Measurements from ENCODE around the gene PVALB.
"Not testable (repeated sequence)": the region's sequence is repeated elsewhere in the genome, so short reads cannot be mapped to it uniquely, and the experiment has no call there.

The PVALB gene

DNA sequence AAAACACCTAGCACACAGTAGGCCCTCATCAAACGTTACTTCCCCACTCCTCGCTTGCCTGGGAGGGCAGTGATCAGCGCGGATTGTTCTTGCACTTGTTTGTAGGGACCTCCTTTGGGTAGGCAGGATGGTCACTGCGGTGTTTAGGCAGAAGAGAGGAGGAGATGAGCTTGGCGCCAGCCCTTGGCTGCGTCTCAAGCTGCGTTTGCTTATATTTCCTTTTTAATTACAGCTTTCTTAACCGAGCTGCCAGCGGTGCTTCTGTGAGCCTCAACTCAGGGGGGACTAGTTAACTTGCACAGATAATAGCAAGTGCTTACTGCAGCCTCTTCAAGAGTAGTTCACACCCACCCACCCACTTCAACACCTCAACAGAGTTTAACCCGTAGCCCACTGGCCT, 56.0 kb downstream of the PVALB start:
- no peak for DNase-seq (ENCODE audit: low spot score)
- TF ChIP-seq, protein P1, sequence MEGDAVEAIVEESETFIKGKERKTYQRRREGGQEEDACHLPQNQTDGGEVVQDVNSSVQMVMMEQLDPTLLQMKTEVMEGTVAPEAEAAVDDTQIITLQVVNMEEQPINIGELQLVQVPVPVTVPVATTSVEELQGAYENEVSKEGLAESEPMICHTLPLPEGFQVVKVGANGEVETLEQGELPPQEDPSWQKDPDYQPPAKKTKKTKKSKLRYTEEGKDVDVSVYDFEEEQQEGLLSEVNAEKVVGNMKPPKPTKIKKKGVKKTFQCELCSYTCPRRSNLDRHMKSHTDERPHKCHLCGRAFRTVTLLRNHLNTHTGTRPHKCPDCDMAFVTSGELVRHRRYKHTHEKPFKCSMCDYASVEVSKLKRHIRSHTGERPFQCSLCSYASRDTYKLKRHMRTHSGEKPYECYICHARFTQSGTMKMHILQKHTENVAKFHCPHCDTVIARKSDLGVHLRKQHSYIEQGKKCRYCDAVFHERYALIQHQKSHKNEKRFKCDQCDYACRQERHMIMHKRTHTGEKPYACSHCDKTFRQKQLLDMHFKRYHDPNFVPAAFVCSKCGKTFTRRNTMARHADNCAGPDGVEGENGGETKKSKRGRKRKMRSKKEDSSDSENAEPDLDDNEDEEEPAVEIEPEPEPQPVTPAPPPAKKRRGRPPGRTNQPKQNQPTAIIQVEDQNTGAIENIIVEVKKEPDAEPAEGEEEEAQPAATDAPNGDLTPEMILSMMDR (IDR thresholded peaks at IDR 0.05; ENCODE audit: extremely low read depth, missing control alignments), result no peak

DNA sequence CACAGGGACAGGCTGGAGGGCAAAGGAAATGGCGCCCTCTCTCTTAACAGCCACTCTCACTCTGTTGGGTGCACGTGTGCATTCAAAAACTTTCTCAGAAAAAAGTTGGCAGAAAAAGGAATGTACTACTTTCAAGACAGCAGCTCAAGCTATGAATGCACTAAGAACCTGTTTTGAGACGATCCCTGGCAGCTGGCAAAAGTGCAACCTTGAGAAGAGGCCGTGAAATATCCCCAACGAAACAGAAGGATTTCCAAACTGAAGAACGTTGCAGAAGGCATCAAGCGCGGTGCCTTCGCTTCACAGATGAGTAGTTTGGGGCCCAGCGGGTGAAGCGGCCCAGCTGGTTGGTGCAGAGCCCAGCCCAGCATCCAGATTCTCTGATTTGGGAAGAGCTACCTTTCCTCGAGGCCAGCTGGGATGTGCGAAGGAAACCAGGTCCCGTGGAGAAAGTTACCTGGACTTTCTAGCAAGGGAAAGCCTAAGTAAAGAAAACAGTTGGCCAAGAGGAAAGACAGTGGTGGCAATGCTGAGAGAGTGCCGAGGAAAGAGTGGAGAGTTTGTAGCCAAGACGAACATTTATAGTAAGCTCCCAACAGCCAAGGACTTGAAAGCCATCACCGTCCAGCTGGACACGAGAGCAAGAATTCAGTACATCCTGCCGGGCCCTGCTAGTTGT, 57.2 kb downstream of the PVALB start:
- TF ChIP-seq, protein P1 (IDR thresholded peaks at IDR 0.05; ENCODE audit: extremely low read depth, missing control alignments), result no peak
- DNase-seq (ENCODE audit: low spot score), result no peak

DNA sequence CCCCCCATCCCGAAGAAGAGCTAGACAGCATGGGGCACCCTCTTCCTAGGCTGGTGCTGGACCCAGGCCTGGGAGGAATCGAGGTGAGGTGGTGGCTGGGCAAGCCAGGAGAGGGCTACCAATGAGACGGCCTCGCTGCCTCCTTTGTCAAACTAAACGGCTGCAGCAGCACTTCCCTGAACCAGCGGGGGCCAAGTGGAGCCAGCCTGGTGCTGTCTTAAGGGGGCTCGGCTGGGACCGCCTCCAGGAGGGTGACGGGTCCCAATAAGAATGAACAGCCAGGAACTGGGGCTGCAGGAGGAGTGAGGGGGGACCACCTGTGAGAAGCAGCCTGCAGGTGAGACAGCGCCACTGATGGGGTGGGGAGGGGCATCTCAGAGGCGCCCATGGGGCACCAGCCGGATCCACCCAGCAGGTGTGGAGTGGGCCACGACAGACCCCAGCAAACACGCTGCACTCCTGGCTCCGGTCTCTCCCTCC, 58.0 kb downstream of the PVALB start:
- DNase-seq (ENCODE audit: low spot score), result no peak
- TF ChIP-seq, protein P1 (IDR thresholded peaks at IDR 0.05; ENCODE audit: extremely low read depth, missing control alignments), result no peak

DNA sequence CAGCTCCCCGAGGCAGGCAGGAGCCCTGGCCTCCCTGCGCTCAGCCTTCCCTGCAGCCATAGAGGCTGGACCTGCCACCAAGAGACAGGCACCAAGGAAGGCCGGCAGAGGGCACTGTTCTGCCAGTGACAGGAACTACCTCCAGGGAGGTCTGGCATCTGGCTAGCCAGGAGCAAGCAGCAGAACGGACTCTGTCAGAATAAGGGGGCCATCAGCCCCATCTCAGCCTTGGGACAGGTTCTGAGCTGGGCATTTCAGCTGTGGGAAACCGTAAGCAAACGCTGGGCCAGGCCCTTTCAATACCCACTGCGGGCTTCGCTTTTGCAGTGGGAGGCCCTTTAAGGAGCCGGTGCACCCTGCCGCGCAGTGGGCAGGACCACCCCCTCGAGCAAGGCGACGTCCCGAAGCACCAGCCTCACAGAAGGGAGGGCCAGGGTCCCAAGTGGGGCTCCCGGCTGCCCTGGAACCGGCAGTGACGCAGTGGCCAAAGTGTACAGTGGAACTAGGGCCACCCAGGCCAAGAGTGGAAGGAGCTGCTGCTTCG, 59.1 kb downstream of the PVALB start:
- TF ChIP-seq, protein P1 (IDR thresholded peaks at IDR 0.05; ENCODE audit: extremely low read depth, missing control alignments), result peak; percentile 85
- peak; percentile 78 for DNase-seq (ENCODE audit: low spot score)

DNA sequence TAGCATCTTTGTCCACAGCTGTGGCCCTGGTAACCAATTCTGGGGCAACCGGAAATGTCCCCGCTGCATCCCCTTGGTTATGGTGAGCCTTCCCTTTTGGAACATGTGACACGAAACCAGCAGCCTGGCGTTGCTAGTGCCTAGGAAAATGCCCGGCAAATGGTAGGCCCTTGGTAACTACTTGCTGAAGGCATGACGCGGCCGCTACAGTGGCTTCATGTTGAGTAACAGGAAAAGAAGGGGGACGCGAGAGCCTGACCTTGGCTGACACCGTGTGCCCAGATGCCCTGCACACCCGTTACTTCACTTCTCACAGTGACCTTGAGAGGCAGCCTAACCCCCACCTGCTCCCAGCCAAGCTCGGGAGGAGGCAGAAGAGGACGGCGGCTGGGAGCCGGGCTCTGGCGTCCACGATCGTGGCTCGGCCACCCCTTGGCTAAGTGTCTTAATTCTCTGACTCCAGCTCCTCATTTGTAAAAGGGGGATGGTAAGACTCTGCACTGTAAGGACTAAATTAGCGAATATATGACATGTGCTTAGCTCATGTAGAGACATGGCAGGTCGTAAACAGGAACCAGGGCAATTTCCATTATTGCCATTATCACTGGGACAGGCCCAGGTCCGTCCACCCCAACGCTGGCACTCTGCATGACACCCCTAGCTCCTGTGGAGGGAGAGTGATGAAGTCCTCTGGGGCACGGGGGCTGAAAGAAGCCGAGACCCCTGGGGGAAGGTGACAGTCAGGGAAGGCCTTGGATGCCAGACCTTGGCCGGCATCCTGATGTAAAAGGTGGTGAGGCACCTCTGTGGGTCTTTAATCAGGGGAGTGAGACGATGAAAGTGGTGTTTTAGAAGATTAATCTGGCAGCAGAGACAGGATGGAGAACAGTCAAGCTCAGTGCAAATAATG, 59.8 kb downstream of the PVALB start:
- no peak for DNase-seq (ENCODE audit: low spot score)
- TF ChIP-seq, protein P1 (IDR thresholded peaks at IDR 0.05; ENCODE audit: extremely low read depth, missing control alignments), result no peak

DNA sequence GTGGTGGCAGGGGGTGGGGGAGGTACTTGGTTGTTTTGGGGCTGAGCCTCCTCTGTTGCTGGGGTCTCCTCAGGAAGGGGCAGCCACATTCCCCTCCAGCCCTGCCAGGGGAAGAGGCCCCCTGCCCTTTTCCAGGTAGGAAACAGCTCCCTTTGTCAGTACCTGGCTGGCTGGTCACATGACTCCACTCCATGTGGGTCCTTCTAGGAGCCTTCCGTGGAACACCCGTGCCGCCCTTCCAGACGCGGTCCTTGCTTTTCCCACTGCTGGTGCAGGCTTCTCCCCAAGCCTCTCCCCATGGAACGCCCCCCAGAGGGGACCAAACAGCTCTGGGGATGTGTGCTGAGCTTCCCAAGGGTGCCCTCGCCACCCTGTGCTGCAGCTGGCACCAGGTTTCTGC, 60.8 kb downstream of the PVALB start:
- TF ChIP-seq, protein P1 (IDR thresholded peaks at IDR 0.05; ENCODE audit: extremely low read depth, missing control alignments), result no peak

DNA sequence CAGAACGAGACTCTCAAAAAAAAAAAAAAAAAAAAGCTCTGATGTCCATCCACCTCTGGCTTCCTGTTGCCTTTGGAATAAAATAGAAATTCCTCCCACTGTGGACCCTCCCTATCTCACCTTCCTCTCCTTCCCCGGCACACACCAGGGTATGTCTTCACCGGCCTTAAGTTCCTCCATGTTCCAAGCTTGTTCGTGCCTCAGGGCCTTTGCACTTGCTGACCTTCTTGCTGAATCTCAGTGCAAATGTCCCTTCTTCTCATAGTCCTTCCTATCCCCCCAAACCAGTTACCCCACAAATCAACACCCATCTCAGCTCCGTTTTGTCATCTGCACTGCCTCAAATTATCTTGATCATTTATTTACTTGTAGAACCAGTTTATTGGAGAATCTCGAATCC, 61.5 kb downstream of the PVALB start:
- no peak for DNase-seq (ENCODE audit: low spot score)
- TF ChIP-seq, protein P1 (IDR thresholded peaks at IDR 0.05; ENCODE audit: extremely low read depth, missing control alignments), result no peak

More for the DNA sequence above, 60.8 kb downstream of the PVALB start:
- no peak for DNase-seq (ENCODE audit: low spot score)

DNA sequence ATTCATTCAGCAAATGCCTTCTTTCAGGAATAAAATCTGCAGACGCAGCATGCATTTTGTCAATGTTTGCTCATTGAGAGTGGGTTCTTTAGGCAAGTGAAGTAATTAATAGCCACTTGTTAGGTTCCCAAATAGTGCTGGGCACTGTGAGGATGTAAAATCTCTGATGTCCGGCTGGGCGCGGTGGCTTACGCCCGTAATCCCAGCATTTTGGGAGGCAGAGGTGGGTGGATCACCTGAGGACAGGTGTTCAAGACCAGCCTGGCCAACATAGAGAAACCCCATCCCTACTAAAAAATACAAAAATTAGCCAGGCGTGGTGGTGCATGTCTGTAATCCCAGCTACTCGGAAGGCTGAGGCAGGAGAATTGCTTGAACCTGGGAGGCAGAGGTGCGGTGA, 62.0 kb downstream of the PVALB start:
- not testable (repeated sequence) for DNase-seq (ENCODE audit: low spot score)
